Liver (tissue), 9 donors: ENCODE results near the gene TSPAN18. TPM values are rescaled to one million over a fixed set of nuclear protein-coding genes. Genes with fewer than 3 reads are reported as not detected.

Source experiments
- DNase-seq: peaks from one replicate; pipeline ENCODE4 v3.0.0-alpha.2; 2017; ENCODE audit warnings: low spot score
- H3K27ac ChIP-seq, 2 donors: one replicate each; pipeline ENCODE4 v1.7.0; 2013; ENCODE audit warnings: inconsistent platforms in 2 of 2, low read length in 2 of 2, control low read depth in 1 of 2, low read depth in 1 of 2, mild to moderate bottlenecking in 1 of 2
- H3K27me3 ChIP-seq, 4 donors: one replicate each; pipeline versions ENCODE4 v1.6.1 to v1.7.0; 2013; ENCODE audit warnings: low read length in 3 of 4, inconsistent platforms in 1 of 4, mild to moderate bottlenecking in 1 of 4, moderate library complexity in 1 of 4; ENCODE audit not compliant: control insufficient read depth in 4 of 4, insufficient read depth in 4 of 4
- H3K36me3 ChIP-seq, 4 donors: one replicate each; pipeline versions ENCODE4 v1.6.1 to v1.7.0; 2013; ENCODE audit warnings: low read length in 3 of 4, mild to moderate bottlenecking in 3 of 4, low read depth in 1 of 4, moderate library complexity in 1 of 4; ENCODE audit not compliant: control insufficient read depth in 4 of 4, insufficient read depth in 3 of 4
- H3K4me1 ChIP-seq, 4 donors: one replicate each; pipeline versions ENCODE4 v1.6.1 to v1.7.0; 2013; ENCODE audit warnings: low read length in 3 of 4, mild to moderate bottlenecking in 3 of 4, moderate library complexity in 1 of 4; ENCODE audit not compliant: control insufficient read depth in 4 of 4, insufficient read depth in 4 of 4
- H3K4me3 ChIP-seq, 3 donors: one replicate each; pipeline versions ENCODE4 v1.6.1 to v1.7.0; 2013; ENCODE audit warnings: low read length in 3 of 3, control low read depth in 1 of 3, low read depth in 1 of 3, mild to moderate bottlenecking in 1 of 3
- H3K9ac ChIP-seq, 2 donors: one replicate each; pipeline ENCODE4 v1.7.0; 2013; ENCODE audit warnings: low read length in 2 of 2, mild to moderate bottlenecking in 2 of 2, moderate library complexity in 2 of 2, control low read depth in 1 of 2, low read depth in 1 of 2
- H3K9me3 ChIP-seq, 4 donors: one replicate each; pipeline versions ENCODE4 v1.6.1 to v1.7.0; 2013; ENCODE audit warnings: low read length in 3 of 4; ENCODE audit not compliant: control insufficient read depth in 4 of 4
- EGR1 ChIP-seq, 2 donors: IDR thresholded peaks; 2 replicates each; pipeline ENCODE4 v1.6.1; 2016 to 2018; ENCODE audit warnings: antibody characterized with exemption in 2 of 2, low read depth in 2 of 2
- FOXA1 ChIP-seq: IDR thresholded peaks from 2 replicates; pipeline ENCODE4 v1.6.1; 2016; ENCODE audit warnings: antibody characterized with exemption
- FOXA2 ChIP-seq: IDR thresholded peaks from 2 replicates; pipeline ENCODE4 v1.6.1; 2016; ENCODE audit warnings: antibody characterized with exemption
- GABPA ChIP-seq, 2 donors: IDR thresholded peaks in 1 of 2; conservative IDR thresholded peaks in 1 of 2; 2 replicates each; pipeline ENCODE4 v1.6.1; 2016; ENCODE audit warnings: antibody characterized with exemption in 2 of 2, mild to moderate bottlenecking in 1 of 2, moderate library complexity in 1 of 2
- HNF4A ChIP-seq, 2 donors: conservative IDR thresholded peaks; 2 replicates each; pipeline ENCODE4 v1.6.1; 2016; ENCODE audit warnings: antibody characterized with exemption in 2 of 2, mild to moderate bottlenecking in 2 of 2
- HNF4G ChIP-seq: IDR thresholded peaks from 2 replicates; pipeline ENCODE4 v1.6.1; 2016; ENCODE audit warnings: antibody characterized with exemption
- JUND ChIP-seq, 2 donors: IDR thresholded peaks; 2 replicates each; pipeline ENCODE4 v1.6.1; 2016; ENCODE audit warnings: antibody characterized with exemption in 2 of 2
- NR2F2 ChIP-seq: IDR thresholded peaks from 2 replicates; pipeline ENCODE4 v1.6.1; 2016; ENCODE audit warnings: antibody characterized with exemption
- RAD21 ChIP-seq, 2 donors: IDR thresholded peaks; 2 replicates each; pipeline ENCODE4 v1.6.1; 2016; ENCODE audit warnings: antibody characterized with exemption in 2 of 2, mild to moderate bottlenecking in 2 of 2
- RXRA ChIP-seq, 2 donors: IDR thresholded peaks; 2 replicates each; pipeline ENCODE4 v1.6.1; 2017 to 2018; ENCODE audit warnings: antibody characterized with exemption in 2 of 2, mild to moderate bottlenecking in 1 of 2
- SP1 ChIP-seq: IDR thresholded peaks from 2 replicates; pipeline ENCODE4 v1.6.1; 2018; ENCODE audit warnings: antibody characterized with exemption, mild to moderate bottlenecking
- TAF1 ChIP-seq: conservative IDR thresholded peaks from 2 replicates; pipeline ENCODE4 v1.6.1; 2016; ENCODE audit warnings: antibody characterized with exemption, mild to moderate bottlenecking
- YY1 ChIP-seq: IDR thresholded peaks from 2 replicates; pipeline ENCODE4 v1.6.1; 2016; ENCODE audit warnings: antibody characterized with exemption, mild to moderate bottlenecking
- WGBS: extraction: QIAGEN DNeasy Blood & Tissue Kit; methylation state at CpG from one replicate; pipeline ENCODE4 v1.1.7; 2013; 5-methylcytosine and 5-hydroxymethylcytosine counted together
- polyA plus RNA-seq, 2 donors: library from polyadenylated mRNA; stranded (reverse) in 1 of 2; unstranded in 1 of 2; fragments of 200-250 nt in 1 of 2; fragments of >200 nt in 1 of 2; fragmentation: Nextera tagmentation in 1 of 2; extraction: Ambion mirVana in 1 of 2; gene quantifications; one replicate each; pipeline versions ENCODE4 v1.2.1 to v1.2.3, GENCODE V29; 2013 to 2015
- total RNA-seq, 2 donors: library from RNA; depleted of rRNA; stranded (reverse); fragments of >200 nt; gene quantifications; one replicate each; pipeline ENCODE4 v1.2.3, GENCODE V29; 2014
- TF ChIP-seq, protein P1 (sequence below): IDR thresholded peaks from 2 replicates; pipeline ENCODE4 v1.6.1; 2016; ENCODE audit warnings: antibody characterized with exemption
- TF ChIP-seq, protein P2 (sequence below): IDR thresholded peaks from 2 replicates; pipeline ENCODE4 v1.6.1; 2016; ENCODE audit warnings: antibody characterized with exemption
- TF ChIP-seq, protein P3 (sequence below): fragments of 150-350 bp; IDR thresholded peaks from 2 replicates; pipeline ENCODE4 v1.5.1; 2017; ENCODE audit warnings: improper control_type of control experiment, low read depth, low read length; ENCODE audit not compliant: missing input control
- TF ChIP-seq, protein P4 (sequence below): IDR thresholded peaks from 2 replicates; pipeline ENCODE4 v1.6.1; 2016; ENCODE audit warnings: antibody characterized with exemption
- TF ChIP-seq, protein P5 (sequence below): IDR thresholded peaks from 2 replicates; pipeline ENCODE4 v1.6.1; 2016; ENCODE audit warnings: antibody characterized with exemption, mild to moderate bottlenecking
- donor health status: healthy.
- donor health status: healthy.
- donor health status: healthy.
- donor health status: healthy.
- donor health status: healthy.

TSPAN18 gene
- total and polyA plus RNA-seq, 4 donors, result 1.2 to 5.0 (median 2.8) TPM

DNA sequence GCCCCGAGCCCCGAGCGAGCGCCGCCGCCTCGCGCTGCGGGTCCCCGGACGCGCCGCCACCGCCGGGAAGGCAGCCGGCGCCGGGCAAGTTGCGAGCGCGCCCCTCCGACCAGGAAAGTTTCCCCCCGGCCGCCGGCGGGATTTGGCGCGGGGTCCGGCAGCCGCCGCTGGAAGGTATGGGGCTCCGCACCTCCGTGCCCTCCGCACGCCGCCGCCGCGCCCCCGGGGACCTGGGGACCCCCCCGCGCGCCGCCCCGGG is 281 bp downstream of the TSPAN18 start:
- H3K9ac ChIP-seq, result no peak overlapping the region
- no peaks in the 10 kb centered on the region for H3K9me3 ChIP-seq
- peak overlapping the region in 1 of 3 donors; percentile 55 for H3K4me3 ChIP-seq
- H3K27me3 ChIP-seq, result peaks cover 0 to 7% (median 0%) of the 10 kb centered on the region in 4 donors
- no peaks in the 10 kb centered on the region for H3K36me3 ChIP-seq
- H3K4me1 ChIP-seq, result peaks cover 3 to 16% (median 7%) of the 10 kb centered on the region in 4 donors
- H3K27ac ChIP-seq, result no peak overlapping the region
- TF ChIP-seq FOXA1 (no peak), SP1 (no peak), EGR1 (IDR thresholded peaks at IDR 0.05; ENCODE audit: low read depth in 2 of 2) (no peak), YY1 (no peak), RAD21 (IDR thresholded peaks at IDR 0.05) (no peak), FOXA2 (no peak), GABPA (IDR thresholded peaks at IDR 0.05 in 1 of 2, conservative IDR thresholded peaks at IDR 0.05 in 1 of 2) (no peak), JUND (IDR thresholded peaks at IDR 0.05) (no peak), HNF4A (conservative IDR thresholded peaks at IDR 0.05) (no peak), HNF4G (no peak), NR2F2 (no peak), RXRA (IDR thresholded peaks at IDR 0.05) (no peak), TAF1 (no peak)
- TF ChIP-seq, protein P1, sequence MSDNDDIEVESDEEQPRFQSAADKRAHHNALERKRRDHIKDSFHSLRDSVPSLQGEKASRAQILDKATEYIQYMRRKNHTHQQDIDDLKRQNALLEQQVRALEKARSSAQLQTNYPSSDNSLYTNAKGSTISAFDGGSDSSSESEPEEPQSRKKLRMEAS, result no peak
- TF ChIP-seq, protein P2, sequence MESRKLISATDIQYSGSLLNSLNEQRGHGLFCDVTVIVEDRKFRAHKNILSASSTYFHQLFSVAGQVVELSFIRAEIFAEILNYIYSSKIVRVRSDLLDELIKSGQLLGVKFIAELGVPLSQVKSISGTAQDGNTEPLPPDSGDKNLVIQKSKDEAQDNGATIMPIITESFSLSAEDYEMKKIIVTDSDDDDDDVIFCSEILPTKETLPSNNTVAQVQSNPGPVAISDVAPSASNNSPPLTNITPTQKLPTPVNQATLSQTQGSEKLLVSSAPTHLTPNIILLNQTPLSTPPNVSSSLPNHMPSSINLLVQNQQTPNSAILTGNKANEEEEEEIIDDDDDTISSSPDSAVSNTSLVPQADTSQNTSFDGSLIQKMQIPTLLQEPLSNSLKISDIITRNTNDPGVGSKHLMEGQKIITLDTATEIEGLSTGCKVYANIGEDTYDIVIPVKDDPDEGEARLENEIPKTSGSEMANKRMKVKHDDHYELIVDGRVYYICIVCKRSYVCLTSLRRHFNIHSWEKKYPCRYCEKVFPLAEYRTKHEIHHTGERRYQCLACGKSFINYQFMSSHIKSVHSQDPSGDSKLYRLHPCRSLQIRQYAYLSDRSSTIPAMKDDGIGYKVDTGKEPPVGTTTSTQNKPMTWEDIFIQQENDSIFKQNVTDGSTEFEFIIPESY, result no peak
- TF ChIP-seq, protein P3, sequence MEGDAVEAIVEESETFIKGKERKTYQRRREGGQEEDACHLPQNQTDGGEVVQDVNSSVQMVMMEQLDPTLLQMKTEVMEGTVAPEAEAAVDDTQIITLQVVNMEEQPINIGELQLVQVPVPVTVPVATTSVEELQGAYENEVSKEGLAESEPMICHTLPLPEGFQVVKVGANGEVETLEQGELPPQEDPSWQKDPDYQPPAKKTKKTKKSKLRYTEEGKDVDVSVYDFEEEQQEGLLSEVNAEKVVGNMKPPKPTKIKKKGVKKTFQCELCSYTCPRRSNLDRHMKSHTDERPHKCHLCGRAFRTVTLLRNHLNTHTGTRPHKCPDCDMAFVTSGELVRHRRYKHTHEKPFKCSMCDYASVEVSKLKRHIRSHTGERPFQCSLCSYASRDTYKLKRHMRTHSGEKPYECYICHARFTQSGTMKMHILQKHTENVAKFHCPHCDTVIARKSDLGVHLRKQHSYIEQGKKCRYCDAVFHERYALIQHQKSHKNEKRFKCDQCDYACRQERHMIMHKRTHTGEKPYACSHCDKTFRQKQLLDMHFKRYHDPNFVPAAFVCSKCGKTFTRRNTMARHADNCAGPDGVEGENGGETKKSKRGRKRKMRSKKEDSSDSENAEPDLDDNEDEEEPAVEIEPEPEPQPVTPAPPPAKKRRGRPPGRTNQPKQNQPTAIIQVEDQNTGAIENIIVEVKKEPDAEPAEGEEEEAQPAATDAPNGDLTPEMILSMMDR, result no peak
- TF ChIP-seq, protein P4, sequence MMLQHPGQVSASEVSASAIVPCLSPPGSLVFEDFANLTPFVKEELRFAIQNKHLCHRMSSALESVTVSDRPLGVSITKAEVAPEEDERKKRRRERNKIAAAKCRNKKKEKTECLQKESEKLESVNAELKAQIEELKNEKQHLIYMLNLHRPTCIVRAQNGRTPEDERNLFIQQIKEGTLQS, result no peak
- TF ChIP-seq, protein P5, sequence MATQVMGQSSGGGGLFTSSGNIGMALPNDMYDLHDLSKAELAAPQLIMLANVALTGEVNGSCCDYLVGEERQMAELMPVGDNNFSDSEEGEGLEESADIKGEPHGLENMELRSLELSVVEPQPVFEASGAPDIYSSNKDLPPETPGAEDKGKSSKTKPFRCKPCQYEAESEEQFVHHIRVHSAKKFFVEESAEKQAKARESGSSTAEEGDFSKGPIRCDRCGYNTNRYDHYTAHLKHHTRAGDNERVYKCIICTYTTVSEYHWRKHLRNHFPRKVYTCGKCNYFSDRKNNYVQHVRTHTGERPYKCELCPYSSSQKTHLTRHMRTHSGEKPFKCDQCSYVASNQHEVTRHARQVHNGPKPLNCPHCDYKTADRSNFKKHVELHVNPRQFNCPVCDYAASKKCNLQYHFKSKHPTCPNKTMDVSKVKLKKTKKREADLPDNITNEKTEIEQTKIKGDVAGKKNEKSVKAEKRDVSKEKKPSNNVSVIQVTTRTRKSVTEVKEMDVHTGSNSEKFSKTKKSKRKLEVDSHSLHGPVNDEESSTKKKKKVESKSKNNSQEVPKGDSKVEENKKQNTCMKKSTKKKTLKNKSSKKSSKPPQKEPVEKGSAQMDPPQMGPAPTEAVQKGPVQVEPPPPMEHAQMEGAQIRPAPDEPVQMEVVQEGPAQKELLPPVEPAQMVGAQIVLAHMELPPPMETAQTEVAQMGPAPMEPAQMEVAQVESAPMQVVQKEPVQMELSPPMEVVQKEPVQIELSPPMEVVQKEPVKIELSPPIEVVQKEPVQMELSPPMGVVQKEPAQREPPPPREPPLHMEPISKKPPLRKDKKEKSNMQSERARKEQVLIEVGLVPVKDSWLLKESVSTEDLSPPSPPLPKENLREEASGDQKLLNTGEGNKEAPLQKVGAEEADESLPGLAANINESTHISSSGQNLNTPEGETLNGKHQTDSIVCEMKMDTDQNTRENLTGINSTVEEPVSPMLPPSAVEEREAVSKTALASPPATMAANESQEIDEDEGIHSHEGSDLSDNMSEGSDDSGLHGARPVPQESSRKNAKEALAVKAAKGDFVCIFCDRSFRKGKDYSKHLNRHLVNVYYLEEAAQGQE, result no peak
- 3% methylated on average over 45 of the region's 45 CpGs for WGBS
- DNase-seq, result no peak
